MCF 10A (cell line): ENCODE results near the gene PUS10. TPM values are rescaled to one million over a fixed set of nuclear protein-coding genes. Genes with fewer than 3 reads are reported as not detected.
A peak's percentile ranks its signal among the peaks of the same experiment; 100 is the strongest.

Experiments used
- Bru-seq: library from RNA; stranded (reverse); fragments of 400-500 nt; gene quantifications from one replicate; lab custom pipeline; 2021; lab: Mats Ljungman, UMichigan
- BruChase-seq, 2 experiments: library from RNA; stranded (reverse); fragments of 400-500 nt; gene quantifications; one replicate each; lab custom pipeline; 2021; lab: Mats Ljungman, UMichigan
- BruUV-seq: library from RNA; stranded (reverse); fragments of 400-500 nt; replicated peaks from 2 replicates; lab custom pipeline; 2021; lab: Mats Ljungman, UMichigan
- CTCF ChIA-PET: fragments of 300-600 bp; sonication (Branson Sonifier 250); formaldehyde crosslinking; extraction: SDS; loops from one replicate; lab custom pipeline; 2021; ENCODE audit warnings: antibody characterized with exemption, inconsistent platforms; lab: Yijun Ruan, JAX
- POLR2A ChIA-PET: fragments of 300-600, 350-650 bp; sonication (Branson Sonifier 250); formaldehyde crosslinking; extraction: SDS; loops from one replicate; lab custom pipeline; 2020; ENCODE audit warnings: antibody characterized with exemption, inconsistent platforms; lab: Yijun Ruan, JAX
- DNase-seq: peaks from one replicate; pipeline ENCODE4 v3.0.0-alpha.2; 2018; ENCODE audit not compliant: unreplicated experiment
- H3K27ac Mint-ChIP-seq: one replicate; pipeline ENCODE4 v1.8.0; 2022; ENCODE audit warnings: mild to moderate bottlenecking, low read depth, mixed read lengths; ENCODE audit not compliant: unreplicated experiment
- H3K27me3 Mint-ChIP-seq: one replicate; pipeline ENCODE4 v1.8.0; 2022; ENCODE audit warnings: mixed read lengths; ENCODE audit not compliant: insufficient read depth, unreplicated experiment
- H3K36me3 Mint-ChIP-seq: one replicate; pipeline ENCODE4 v1.8.0; 2022; ENCODE audit warnings: mild to moderate bottlenecking, moderate library complexity, mixed read lengths; ENCODE audit not compliant: insufficient read depth, unreplicated experiment
- H3K4me1 Mint-ChIP-seq: one replicate; pipeline ENCODE4 v1.8.0; 2022; ENCODE audit warnings: mixed read lengths; ENCODE audit not compliant: insufficient read depth, unreplicated experiment
- H3K4me3 Mint-ChIP-seq: one replicate; pipeline ENCODE4 v1.8.0; 2022; ENCODE audit warnings: mild to moderate bottlenecking, moderate library complexity, mixed read lengths; ENCODE audit not compliant: unreplicated experiment
- H3K9me3 Mint-ChIP-seq: one replicate; pipeline ENCODE4 v1.8.0; 2022; ENCODE audit warnings: mixed read lengths; ENCODE audit not compliant: unreplicated experiment
- CTCF ChIP-seq: fragments of 200-600 bp; IDR thresholded peaks from one replicate; pipeline ENCODE4 v1.8.0; 2022; ENCODE audit warnings: antibody characterized with exemption, mild to moderate bottlenecking; ENCODE audit not compliant: unreplicated experiment
- intact Hi-C: fragments of 100-400 bp; cut with micrococcal nuclease; formaldehyde crosslinking; loops from 2 replicates; pipeline ENCODE4 v1.14.1; 2022
- long read RNA-seq: library from polyadenylated mRNA; stranded (forward); transcript quantifications from one replicate; pipeline ENCODE4 v2.0.0, GENCODE V29; 2022
- total RNA-seq: library from RNA; stranded (reverse); gene quantifications from 2 replicates; pipeline ENCODE4 v1.2.3, GENCODE V29; 2022

Gene PUS10
- 5.0 and 6.9 TPM in 2 replicates for total RNA-seq
- percentile 51 among the genes with signal in this experiment for Bru-seq, nascent RNA
- percentile 57 among the genes with signal in this experiment for BruChase-seq, experiment 1, labeled RNA remaining after a 6-hour chase
- BruChase-seq, experiment 2, labeled RNA remaining after a 2-hour chase, result percentile 66 among the genes with signal in this experiment
- long read RNA-seq, partial matches to known transcripts, result 3 of 9 reads
- long read RNA-seq, other reads (novel, unspliced or antisense), result 5 of 9 reads

- Mint-ChIP-seq H3K4me3 (peak within 1 kb of the TSS; percentile 91), H3K27ac (peak within 1 kb of the TSS; percentile 97), H3K4me1 (peaks cover 6% of the 10 kb centered on the region), H3K9me3 (no peaks in the 10 kb centered on the region), H3K27me3 (no peaks in the 10 kb centered on the region), H3K36me3 (peaks cover 10% of the 10 kb centered on the region)
- peak; percentile 84 for DNase-seq
- CTCF ChIA-PET, result interaction anchor here (0.6 to 1.0 kb wide), 3 partner anchors 160 to 264 kb away, joined by 3 read pairs; no protein-coding TSS in a partner anchor
- BruUV-seq, result no TSS peak
- intact Hi-C loops, result loop anchor here (1.0 kb wide), 1 partner anchor 48 kb away; the partner anchor contains the start of gene SANBR
- POLR2A ChIA-PET, result interaction anchor here (0.5 to 4.6 kb wide), 25 partner anchors 11 to 520 kb away, joined by 3 to 135 read pairs (median 8); partner anchors contain the start of genes PAPOLG, REL and SANBR
- no peak for TF ChIP-seq CTCF
Observed at GRCh38 chr2:61017556-61018317, at the start of gene PUS10, which contains the start of gene PEX13. Gene PUS10, minus strand, starts transcription at chr2:61018255. Its CDS starts 6,365 bp downstream, at chr2:61011890. Gene PEX13, plus strand, starts transcription at chr2:61017720. Its CDS starts 40 bp downstream, at chr2:61017760.

- H3K27me3 Mint-ChIP-seq, result no peaks in the 10 kb centered on the region
- POLR2A ChIA-PET, result interaction anchor here (0.6 to 2.9 kb wide), 13 partner anchors 10 to 472 kb away, joined by 3 to 27 read pairs (median 3); partner anchors contain the start of genes C2orf74, PEX13, PUS10 and XPO1
- no peaks in the 10 kb centered on the region for H3K9me3 Mint-ChIP-seq
- peak; percentile 82 for DNase-seq
- intact Hi-C loops, result loop anchor here (1.0 kb wide), 1 partner anchor 49 kb away; the partner anchor contains the start of gene PEX13
- no peaks in the 10 kb centered on the region for H3K4me1 Mint-ChIP-seq
- peak within 1 kb of the TSS; percentile 89 for H3K4me3 Mint-ChIP-seq
- TF ChIP-seq CTCF, result no peak
- CTCF ChIA-PET, result interaction anchor here (0.6 kb wide), 1 partner anchor 266 kb away, joined by 3 read pairs; no protein-coding TSS in a partner anchor
- H3K36me3 Mint-ChIP-seq, result no peaks in the 10 kb centered on the region
- BruUV-seq, result no TSS peak
- peak within 1 kb of the TSS; percentile 61 for H3K27ac Mint-ChIP-seq
Observed at GRCh38 chr2:61065714-61066709, 48.0 kb upstream of the PUS10 start, which contains the start of gene SANBR. Gene SANBR, plus strand, starts transcription at chr2:61065871. Its CDS starts 4,480 bp downstream, at chr2:61070351.

GRCh38 chr2:61059382-61059781, 41.3 kb upstream of the PUS10 start:
- Mint-ChIP-seq H3K4me3 (no peak overlapping the region), H3K9me3 (no peaks in the 10 kb centered on the region), H3K27me3 (no peaks in the 10 kb centered on the region), H3K36me3 (peaks cover 15% of the 10 kb centered on the region), H3K4me1 (no peaks in the 10 kb centered on the region), H3K27ac (no peak overlapping the region)
- no peak for TF ChIP-seq CTCF
- no TSS peak for BruUV-seq
- intact Hi-C loops, result no loop called here
- no peak for DNase-seq
- ChIA-PET CTCF (interaction anchor here (1.1 kb wide), 1 partner anchor 385 kb away, joined by 3 read pairs; no protein-coding TSS in a partner anchor), POLR2A (interaction anchor here (0.5 kb wide), 1 partner anchor 28 kb away, joined by 3 read pairs; no protein-coding TSS in a partner anchor)
